Measurements from ENCODE around the gene GALK2. TPM values are rescaled to one million over a fixed set of nuclear protein-coding genes. Genes with fewer than 3 reads are reported as not detected.

GALK2 gene
- total RNA-seq, 1 donor from 2014 or later = 54.2 TPM

DNA sequence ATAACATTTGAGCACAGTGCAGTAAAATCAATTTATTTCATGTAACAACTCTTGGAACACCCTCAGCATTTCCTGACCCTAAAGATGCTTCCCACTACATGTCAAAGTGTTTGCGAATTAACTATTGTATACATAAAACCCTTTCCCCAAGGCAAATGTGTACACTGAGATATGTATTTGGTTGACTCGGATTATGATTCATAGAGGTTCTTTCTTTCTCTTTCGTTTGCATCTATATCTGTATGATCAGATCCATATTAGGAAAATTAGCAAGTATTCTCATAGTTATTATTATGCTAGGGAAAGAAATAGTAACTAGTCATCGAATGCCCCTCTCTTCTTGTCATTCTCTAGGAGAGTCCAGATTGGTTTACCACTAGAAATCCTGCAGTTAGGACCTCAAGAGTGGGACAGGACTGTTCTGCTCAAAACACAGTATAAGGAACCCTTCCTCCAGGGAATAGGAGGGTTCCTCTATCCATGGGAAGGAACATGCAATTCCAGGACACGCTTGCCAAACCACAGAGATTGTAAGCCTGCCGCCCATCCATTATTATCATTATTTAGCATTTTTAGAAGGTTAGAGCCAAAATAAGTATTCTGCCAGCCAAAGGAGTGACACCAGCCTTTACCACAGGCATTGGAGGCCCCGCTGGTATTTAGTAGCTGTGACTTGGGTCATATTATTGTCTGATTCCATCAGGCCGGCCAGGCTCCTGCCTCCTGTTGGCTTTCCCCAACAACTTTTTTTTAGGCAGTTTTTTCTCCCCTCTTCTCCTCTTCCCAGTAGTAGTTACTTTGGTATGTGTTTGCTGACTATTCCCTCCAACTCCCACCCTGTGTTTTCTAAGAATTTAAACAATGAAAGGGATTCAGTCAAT is 100.7 kb downstream of the GALK2 start:
- DNase-seq (ENCODE audit: low spot score in 2 of 2) (no peak), FAIRE-seq (no peak)

DNA sequence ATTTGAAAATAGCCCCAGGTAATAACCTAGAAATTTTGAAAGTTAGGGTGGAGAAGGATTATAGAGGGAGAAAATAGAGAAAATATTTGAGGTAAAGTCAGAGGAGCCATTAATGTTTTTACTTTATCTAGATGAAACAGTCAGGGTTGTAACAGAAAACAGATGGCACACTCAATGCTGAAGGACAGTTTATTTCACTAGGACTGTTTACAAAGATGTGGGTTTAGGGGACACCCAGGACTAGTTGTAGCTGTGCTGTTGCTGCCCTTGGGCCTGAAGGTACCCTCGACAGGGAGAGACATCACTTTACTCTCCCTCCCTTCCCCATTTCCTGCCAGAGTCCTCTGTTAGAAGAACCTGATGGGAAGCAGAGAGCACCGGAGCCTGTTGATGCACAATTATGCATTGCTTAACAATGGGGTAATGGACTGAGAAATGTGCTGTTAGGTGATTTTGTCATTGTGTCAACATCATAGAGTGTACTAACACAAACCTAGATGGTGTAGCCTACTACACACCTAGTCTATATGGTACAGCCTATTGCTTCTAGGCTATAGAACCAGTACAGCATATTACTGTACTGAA is 103.8 kb downstream of the GALK2 start:
- no peak for FAIRE-seq
- no peak for DNase-seq (ENCODE audit: low spot score in 2 of 2)

GRCh38 chr15:49278751-49279150 is 108.7 kb downstream of the GALK2 start:
- FAIRE-seq (no peak), DNase-seq (ENCODE audit: low spot score in 2 of 2) (no peak)

DNA sequence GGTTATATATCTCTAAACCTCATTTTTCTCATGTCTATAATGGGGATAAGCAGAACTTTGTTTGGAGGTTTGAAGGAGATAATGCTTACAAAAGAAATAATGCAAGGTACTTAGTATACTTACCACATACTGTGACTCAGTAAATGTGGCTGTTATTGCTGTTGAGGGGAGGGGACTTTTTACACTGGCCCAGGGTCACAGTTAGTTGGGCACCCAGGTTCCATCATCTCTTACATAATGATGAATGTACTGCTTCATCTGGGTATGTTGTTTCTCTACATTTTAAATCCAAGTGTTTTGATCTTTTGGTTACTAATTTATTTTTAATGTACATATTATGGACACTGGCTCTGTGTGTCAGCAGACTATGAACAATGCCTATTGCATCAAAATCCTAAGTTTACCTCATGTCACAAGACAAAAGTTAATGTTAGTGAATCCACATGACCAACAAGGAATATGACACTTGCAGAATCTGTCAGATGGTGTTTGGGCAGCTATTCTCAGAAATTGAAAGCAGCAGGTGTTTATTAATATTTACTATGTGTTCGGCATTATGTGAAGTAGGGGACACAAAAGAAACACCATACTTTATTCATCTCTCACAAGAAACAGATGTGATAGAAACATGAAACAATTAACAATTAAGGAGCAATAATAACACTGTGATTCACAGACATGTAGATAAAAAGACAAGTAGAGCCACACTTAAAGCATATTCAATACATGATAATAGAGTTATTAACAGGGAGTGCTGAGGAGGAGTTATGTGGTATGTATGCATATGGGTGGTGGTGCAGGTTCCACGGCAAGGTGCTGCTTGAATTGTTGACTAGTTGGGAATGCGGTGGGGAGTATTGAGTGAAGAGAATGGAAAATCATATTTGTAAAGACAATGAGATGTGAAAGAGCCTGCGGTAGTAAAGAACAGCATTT is 109.7 kb downstream of the GALK2 start:
- FAIRE-seq (no peak), DNase-seq (ENCODE audit: low spot score in 2 of 2) (no peak)

DNA sequence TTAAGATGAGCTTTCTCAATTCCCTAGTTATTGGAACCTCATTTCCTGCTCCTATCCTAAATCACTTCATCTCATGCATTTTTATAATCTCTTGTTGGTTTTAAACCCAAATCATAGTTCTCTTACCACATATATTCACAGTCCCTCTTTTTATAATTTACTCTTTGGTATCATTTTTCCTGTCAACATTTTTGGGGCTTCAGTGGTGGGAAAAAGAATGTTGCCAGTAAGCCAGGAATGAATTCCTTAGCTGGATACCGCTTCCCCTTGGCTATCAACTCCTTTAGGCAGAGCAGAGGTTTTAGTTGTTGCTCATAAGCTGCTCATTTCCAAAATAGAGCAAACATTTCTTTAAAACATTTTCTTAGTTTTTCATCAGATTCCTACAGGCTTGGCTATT is 112.3 kb downstream of the GALK2 start:
- FAIRE-seq = no peak
- no peak for DNase-seq (ENCODE audit: low spot score in 2 of 2)

GRCh38 chr15:49286649-49287404 is 116.8 kb downstream of the GALK2 start:
- FAIRE-seq (no peak), DNase-seq (ENCODE audit: low spot score in 2 of 2) (no peak)

GRCh38 chr15:49287481-49287880 is 117.4 kb downstream of the GALK2 start:
- FAIRE-seq (no peak), DNase-seq (ENCODE audit: low spot score in 2 of 2) (no peak)

DNA sequence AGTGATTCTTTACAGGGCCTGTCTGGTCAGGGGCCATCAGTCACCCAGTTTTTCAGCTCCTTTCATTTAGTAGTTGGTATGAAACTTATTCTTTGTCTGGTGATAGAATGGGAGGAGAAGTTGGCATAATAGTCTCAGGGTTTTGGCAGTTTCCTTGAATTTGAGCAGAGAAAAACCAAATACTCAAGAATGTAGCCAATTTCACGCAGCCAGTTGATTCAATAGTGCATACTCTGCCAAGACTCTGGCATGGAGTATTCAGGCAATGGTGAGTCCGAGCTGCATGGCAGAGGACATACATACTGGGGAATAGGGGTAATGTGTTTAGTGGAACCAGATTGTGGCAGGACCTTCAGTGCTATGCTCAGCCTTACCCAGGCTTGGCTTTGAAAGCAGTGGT is 118.3 kb downstream of the GALK2 start:
- FAIRE-seq (no peak), DNase-seq (ENCODE audit: low spot score in 2 of 2) (no peak)

GRCh38 chr15:49290191-49290590 is 120.1 kb downstream of the GALK2 start:
- FAIRE-seq = no peak
- no peak for DNase-seq (ENCODE audit: low spot score in 2 of 2)

- FAIRE-seq (no peak), DNase-seq (ENCODE audit: low spot score in 2 of 2) (no peak)
Measured at GRCh38 chr15:49293941-49294340, 123.9 kb downstream of the GALK2 start.

DNA sequence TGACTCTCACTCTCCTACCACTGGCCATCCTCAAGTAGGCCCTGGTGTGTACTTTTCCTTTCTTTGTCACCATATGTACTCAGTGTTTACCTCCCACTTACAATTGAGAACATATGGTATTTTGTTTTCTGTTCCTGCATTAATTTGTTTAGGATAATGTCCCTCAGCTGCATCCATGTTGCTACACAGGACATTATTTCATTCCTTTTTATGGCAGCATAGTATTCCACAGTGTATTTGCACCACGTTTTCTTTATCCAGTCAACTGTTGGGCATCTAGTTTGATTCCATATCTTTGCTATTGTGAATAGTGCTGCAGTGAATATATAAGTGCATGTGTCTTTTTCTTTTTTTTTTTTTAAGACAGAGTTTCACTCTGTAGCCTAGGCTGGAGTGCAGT is 126.2 kb downstream of the GALK2 start:
- DNase-seq (ENCODE audit: low spot score in 2 of 2) (no peak), FAIRE-seq (no peak)

GRCh38 chr15:49297584-49297983 is 127.5 kb downstream of the GALK2 start:
- FAIRE-seq (no peak), DNase-seq (ENCODE audit: low spot score in 2 of 2) (no peak)

DNA sequence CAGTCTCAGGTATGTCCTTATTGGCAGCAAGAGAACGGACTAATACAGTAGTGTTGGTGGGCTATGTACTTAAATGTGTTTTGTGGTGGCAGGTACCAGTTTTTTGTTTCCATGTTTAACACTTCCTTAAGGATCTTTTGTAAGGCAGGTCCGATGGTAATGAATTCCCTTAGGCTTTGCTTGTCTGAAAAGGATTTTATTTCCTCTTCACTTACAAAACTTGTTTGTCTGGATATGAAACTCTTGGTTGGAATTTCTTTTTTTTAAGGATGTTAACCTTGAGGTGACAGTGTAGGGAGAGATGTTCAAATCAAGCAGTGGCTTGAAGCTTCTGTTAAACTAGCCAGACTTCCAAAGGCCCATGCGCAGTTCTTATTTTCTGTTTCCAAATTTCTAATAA is 130.8 kb downstream of the GALK2 start:
- no peak for DNase-seq (ENCODE audit: low spot score in 2 of 2)
- FAIRE-seq = no peak

GRCh38 chr15:49301562-49301961 is 131.5 kb downstream of the GALK2 start:
- DNase-seq (ENCODE audit: low spot score in 2 of 2) = no peak
- no peak for FAIRE-seq

- DNase-seq (ENCODE audit: low spot score in 2 of 2) (no peak), FAIRE-seq (no peak)
Measured at GRCh38 chr15:49303003-49303402, 133.0 kb downstream of the GALK2 start.

GRCh38 chr15:49306551-49306950 is 136.5 kb downstream of the GALK2 start:
- no peak for FAIRE-seq

GRCh38 chr15:49308686-49309085 is 138.6 kb downstream of the GALK2 start:
- no peak for DNase-seq (ENCODE audit: low spot score in 2 of 2)
- FAIRE-seq = no peak

More at GRCh38 chr15:49306551-49306950, 136.5 kb downstream of the GALK2 start:
- DNase-seq (ENCODE audit: low spot score in 2 of 2) = no peak

DNA sequence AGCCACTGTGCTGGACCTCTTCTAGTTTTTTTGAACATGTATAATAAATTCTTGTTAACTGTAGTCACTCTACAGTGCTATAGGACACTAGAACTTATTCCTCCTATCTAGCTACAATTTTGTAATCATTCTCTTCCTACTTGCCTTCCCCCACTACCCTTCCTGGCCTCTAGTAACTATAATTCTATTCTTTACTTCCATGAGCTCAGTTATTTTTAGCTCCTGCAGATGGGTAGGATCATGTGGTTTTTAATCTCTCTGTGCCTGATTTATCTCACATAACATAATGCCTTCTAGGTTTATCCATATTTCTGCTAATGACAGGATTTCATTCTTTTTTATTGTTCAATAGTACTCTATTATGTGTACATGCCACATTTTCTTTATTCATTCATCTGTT is 139.8 kb downstream of the GALK2 start:
- no peak for FAIRE-seq
- DNase-seq (ENCODE audit: low spot score in 2 of 2) = no peak

DNA sequence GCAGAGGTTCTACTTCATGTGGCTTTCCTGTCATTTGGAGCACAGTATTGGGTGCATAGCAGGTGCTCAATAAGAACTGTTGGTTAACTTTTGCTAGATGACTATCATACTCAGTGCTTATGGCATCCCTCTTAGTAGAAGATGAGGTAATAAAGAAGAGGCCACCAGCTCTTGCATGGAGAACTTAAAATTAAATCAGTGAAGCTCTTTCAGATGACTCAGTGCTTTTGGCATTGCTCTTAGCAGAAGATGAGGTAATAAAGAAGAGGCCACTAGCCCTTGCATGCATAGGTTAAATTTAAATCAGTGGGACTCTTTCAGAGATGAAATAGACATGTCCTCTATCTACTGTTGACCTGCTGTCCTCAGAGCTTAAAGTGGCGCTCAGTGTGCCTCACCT is 143.6 kb downstream of the GALK2 start:
- FAIRE-seq (no peak), DNase-seq (ENCODE audit: low spot score in 2 of 2) (no peak)

DNA sequence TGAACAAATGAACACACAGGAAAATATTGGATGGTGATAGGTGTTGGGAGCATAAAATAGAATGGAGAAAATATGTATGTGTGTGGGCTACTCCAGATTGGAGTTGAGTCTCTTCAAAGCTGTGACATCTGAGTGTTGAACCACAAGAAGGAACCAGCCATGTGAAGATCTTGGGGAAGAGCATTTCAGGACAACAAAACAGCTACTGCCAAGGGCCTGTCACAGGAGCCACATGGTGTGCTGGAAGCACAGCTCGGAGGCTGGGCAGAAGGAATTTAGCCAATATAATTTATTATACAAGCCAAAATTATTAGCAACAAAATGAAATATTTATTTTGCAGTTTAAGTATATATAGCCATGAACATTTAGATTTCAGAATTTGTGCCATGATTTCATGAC is 144.7 kb downstream of the GALK2 start:
- DNase-seq (ENCODE audit: low spot score in 2 of 2) (no peak), FAIRE-seq (no peak)
